HCT116 (cell line): ENCODE data around the gene TMEM117. TPM values are rescaled to one million over a fixed set of nuclear protein-coding genes. Genes with fewer than 3 reads are reported as not detected.

ENCODE experiments used
- ATAC-seq: fragments of 200-7000 bp; cut with Tn5 transposase; 2 replicates; pipeline ENCODE4 v1.9.1; 2020; ENCODE audit warnings: mild to moderate bottlenecking, moderate library complexity
- BruUV-seq: library from RNA; stranded (reverse); fragments of 400-500 nt; replicated peaks from 2 replicates; lab custom pipeline; 2021; lab: Mats Ljungman, UMichigan
- CTCF ChIA-PET: fragments of 300-600 bp; sonication (Branson Sonifier 250); formaldehyde crosslinking; loops from one replicate; lab custom pipeline; 2021; ENCODE audit warnings: antibody characterized with exemption; lab: Charles Lee
- POLR2A ChIA-PET: fragments of 300-600, 350-600 bp; sonication (Branson Sonifier 250); formaldehyde crosslinking; loops from one replicate; lab custom pipeline; 2021; ENCODE audit warnings: antibody characterized with exemption; lab: Charles Lee
- RAD21 ChIA-PET, 2 experiments: fragments of 300-600 bp; sonication (Branson Sonifier 250); formaldehyde crosslinking; loops; one replicate each; lab custom pipeline; 2023; ENCODE audit warnings: low total read pairs in 2 of 2; ENCODE audit not compliant: uncharacterized antibody in 2 of 2, unreplicated experiment in 2 of 2, low non-redundant PET in 1 of 2; lab: Charles Lee
- DNase-seq: peaks from one replicate; pipeline ENCODE4 v3.0.0-alpha.2; 2010; ENCODE audit warnings: low read depth, low spot score
- H2AFZ ChIP-seq: fragments of 200-600 bp; shearing (Covaris generic), sonication (generic); 2 replicates; pipeline ENCODE4 v1.6.1; 2017; ENCODE audit warnings: low read depth, mixed run types, mixed read lengths, antibody characterized with exemption, low read length; ENCODE audit not compliant: poor library complexity, severe bottlenecking
- H3K27ac ChIP-seq: 2 replicates; pipeline ENCODE4 v1.5.1; 2012; ENCODE audit warnings: low read depth, low read length
- H3K27me3 ChIP-seq: fragments of 200-600 bp; sonication (generic); 2 replicates; pipeline ENCODE4 v1.6.1; 2016; ENCODE audit warnings: mixed run types, low read length, mixed read lengths; ENCODE audit not compliant: insufficient read depth
- H3K36me3 ChIP-seq, 2 experiments: fragments of 200-500 bp in 1 of 2; fragments of 200-600 bp in 1 of 2; sonication (Bioruptor generic) in 1 of 2; sonication (generic) in 1 of 2; 2 replicates each; pipeline versions ENCODE4 v1.5.1 to v1.6.1; 2014 to 2016; ENCODE audit warnings: low read length in 2 of 2, inconsistent platforms in 1 of 2, mixed read lengths in 1 of 2, mixed run types in 1 of 2; ENCODE audit not compliant: insufficient read depth in 2 of 2, control insufficient read depth in 1 of 2
- H3K4me1 ChIP-seq, 2 experiments: fragments of 200-600 bp in 1 of 2; sonication (generic) in 1 of 2; 2 replicates each; pipeline versions ENCODE4 v1.5.1 to v1.6.1; 2012 to 2017; ENCODE audit warnings: low read length in 2 of 2, inconsistent platforms in 1 of 2, mild to moderate bottlenecking in 1 of 2, mixed read lengths in 1 of 2, mixed run types in 1 of 2, moderate library complexity in 1 of 2; ENCODE audit not compliant: insufficient read depth in 2 of 2, control insufficient read depth in 1 of 2
- H3K4me2 ChIP-seq: fragments of 200-600 bp; sonication (generic); 2 replicates; pipeline ENCODE4 v1.6.1; 2017; ENCODE audit warnings: mixed run types, low read length, mixed read lengths
- H3K4me3 ChIP-seq, 2 experiments: fragments of 200-600 bp in 1 of 2; sonication (generic) in 1 of 2; replicated peaks in 1 of 2; 2 replicates each; pipeline ENCODE4 v1.5.1; 2011 to 2016; ENCODE audit warnings: low read length in 2 of 2, control low read depth in 1 of 2, low read depth in 1 of 2, mild to moderate bottlenecking in 1 of 2, mixed read lengths in 1 of 2, mixed run types in 1 of 2
- H3K79me2 ChIP-seq: fragments of 200-600 bp; sonication (generic); 2 replicates; pipeline ENCODE4 v1.6.1; 2017; ENCODE audit warnings: mild to moderate bottlenecking, mixed run types, low read length, moderate library complexity, mixed read lengths; ENCODE audit not compliant: insufficient read depth
- H3K9ac ChIP-seq: fragments of 200-600 bp; sonication (generic); 2 replicates; pipeline ENCODE4 v1.6.1; 2016; ENCODE audit warnings: low read length, mixed read lengths
- H3K9me2 ChIP-seq: fragments of 200-600 bp; sonication (generic), shearing (Covaris generic); 2 replicates; pipeline ENCODE4 v1.6.1; 2017; ENCODE audit warnings: mixed run types, mild to moderate bottlenecking, moderate library complexity; ENCODE audit not compliant: insufficient read depth
- H3K9me3 ChIP-seq, 2 experiments: fragments of 200-500 bp in 1 of 2; fragments of 200-600 bp in 1 of 2; sonication (Bioruptor generic) in 1 of 2; sonication (generic) in 1 of 2; 2 replicates each; pipeline ENCODE4 v1.6.1; 2014 to 2017; ENCODE audit warnings: low read length in 2 of 2, mixed read lengths in 2 of 2, inconsistent platforms in 1 of 2, low read depth in 1 of 2, mild to moderate bottlenecking in 1 of 2, mixed run types in 1 of 2, moderate library complexity in 1 of 2; ENCODE audit not compliant: control insufficient read depth in 1 of 2, insufficient read depth in 1 of 2
- H4K20me1 ChIP-seq: fragments of 200-600 bp; sonication (generic), shearing (Covaris generic); 2 replicates; pipeline ENCODE4 v1.6.1; 2017; ENCODE audit warnings: mixed run types, mild to moderate bottlenecking, moderate library complexity; ENCODE audit not compliant: insufficient read depth
- CEBPB ChIP-seq: IDR thresholded peaks from 2 replicates; pipeline ENCODE4 v1.6.1; 2012; ENCODE audit warnings: low read depth
- ELF1 ChIP-seq: IDR thresholded peaks from 2 replicates; pipeline ENCODE4 v1.6.1; 2012; ENCODE audit warnings: low read depth, borderline replicate concordance
- EZH2 ChIP-seq: fragments of 200-600 bp; sonication (generic); IDR thresholded peaks from 2 replicates; pipeline ENCODE4 v1.6.1; 2017; ENCODE audit warnings: antibody characterized with exemption, mixed run types
- EZH2phosphoT487 ChIP-seq: fragments of 200-600 bp; IDR thresholded peaks from 2 replicates; pipeline ENCODE4 v1.6.1; 2018; ENCODE audit warnings: antibody characterized with exemption, borderline replicate concordance
- FOSL1 ChIP-seq: IDR thresholded peaks from 2 replicates; pipeline ENCODE4 v1.6.1; 2012; ENCODE audit warnings: low read depth
- JUND ChIP-seq: IDR thresholded peaks from 2 replicates; pipeline ENCODE4 v1.6.1; 2012
- MAX ChIP-seq: IDR thresholded peaks from 2 replicates; pipeline ENCODE4 v1.6.1; 2012
- POLR2A ChIP-seq: IDR thresholded peaks from 2 replicates; pipeline ENCODE4 v1.7.0; 2011; ENCODE audit warnings: borderline replicate concordance; ENCODE audit not compliant: insufficient read depth, insufficient read length; ENCODE audit errors: extremely low read depth
- SP1 ChIP-seq: IDR thresholded peaks from 2 replicates; pipeline ENCODE4 v1.6.1; 2012; ENCODE audit warnings: low read depth
- ZNF274 ChIP-seq: fragments of 200-500 bp; sonication (Bioruptor generic); IDR thresholded peaks from 2 replicates; pipeline ENCODE4 v1.6.1; 2014; ENCODE audit warnings: mild to moderate bottlenecking, low read depth, low read length, inconsistent platforms
- intact Hi-C: fragments of 100-400 bp; cut with micrococcal nuclease; formaldehyde crosslinking; loops from 2 replicates; pipeline ENCODE4 v1.10.0; 2022
- total RNA-seq: library from RNA; stranded (reverse); gene quantifications from one replicate; pipeline ENCODE4 v1.2.1, GENCODE V29; 2021; ENCODE audit not compliant: unreplicated experiment
- TF ChIP-seq, protein P1 (sequence below): IDR thresholded peaks from 2 replicates; pipeline ENCODE4 v1.6.1; 2011; ENCODE audit warnings: mild to moderate bottlenecking, low read length, moderate library complexity; ENCODE audit not compliant: insufficient replicate concordance; ENCODE audit errors: extremely low read depth

Gene TMEM117
- total RNA-seq, 1 experiment from 2014 or later, result 3.6 TPM

DNA sequence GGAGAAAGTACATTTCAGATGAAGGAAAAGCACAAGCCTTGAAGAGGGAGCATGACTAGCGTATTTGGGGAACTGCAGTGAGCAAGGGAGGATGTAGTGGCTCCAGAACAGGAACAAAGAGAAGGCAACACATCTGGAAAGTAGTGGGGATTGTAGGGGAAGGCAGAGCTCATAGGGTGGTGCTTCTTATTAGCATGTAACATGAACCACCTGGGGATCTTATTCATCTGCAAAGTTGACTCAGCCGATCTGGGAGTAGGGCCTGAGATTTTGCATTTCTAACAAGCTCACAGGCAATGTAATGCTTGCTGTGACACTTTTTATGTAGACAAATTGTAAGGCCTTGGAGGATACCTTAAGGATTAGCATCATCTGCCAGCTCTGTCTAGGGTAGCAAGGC is 592.9 kb downstream of the TMEM117 start:
- BruUV-seq, result no TSS peak
- Histone ChIP-seq H3K4me1 (no peaks in the 10 kb centered on the region), H3K4me2 (no peak overlapping the region), H3K9me3 (no peaks in the 10 kb centered on the region), H3K36me3 (no peaks in the 10 kb centered on the region), H3K27ac (no peak overlapping the region), H3K9me2 (no peaks in the 10 kb centered on the region), H4K20me1 (no peaks in the 10 kb centered on the region), H2AFZ (no peak overlapping the region), H3K79me2 (no peaks in the 10 kb centered on the region), H3K4me3 (no peak overlapping the region), H3K27me3 (no peaks in the 10 kb centered on the region), H3K9ac (no peak overlapping the region)
- RAD21 ChIA-PET, result no interaction called here
- DNase-seq (no peak), ATAC-seq (no peak)
- POLR2A ChIA-PET, result no interaction called here
- CTCF ChIA-PET, result no interaction called here
- no peak for TF ChIP-seq FOSL1
- TF ChIP-seq CEBPB, result no peak
- TF ChIP-seq EZH2, result no peak
- TF ChIP-seq SP1, result no peak
- no peak for TF ChIP-seq ZNF274
- no peak for TF ChIP-seq POLR2A
- no peak for TF ChIP-seq EZH2phosphoT487
- TF ChIP-seq ELF1, result no peak
- TF ChIP-seq JUND, result no peak
- no peak for TF ChIP-seq MAX
- TF ChIP-seq, protein P1, sequence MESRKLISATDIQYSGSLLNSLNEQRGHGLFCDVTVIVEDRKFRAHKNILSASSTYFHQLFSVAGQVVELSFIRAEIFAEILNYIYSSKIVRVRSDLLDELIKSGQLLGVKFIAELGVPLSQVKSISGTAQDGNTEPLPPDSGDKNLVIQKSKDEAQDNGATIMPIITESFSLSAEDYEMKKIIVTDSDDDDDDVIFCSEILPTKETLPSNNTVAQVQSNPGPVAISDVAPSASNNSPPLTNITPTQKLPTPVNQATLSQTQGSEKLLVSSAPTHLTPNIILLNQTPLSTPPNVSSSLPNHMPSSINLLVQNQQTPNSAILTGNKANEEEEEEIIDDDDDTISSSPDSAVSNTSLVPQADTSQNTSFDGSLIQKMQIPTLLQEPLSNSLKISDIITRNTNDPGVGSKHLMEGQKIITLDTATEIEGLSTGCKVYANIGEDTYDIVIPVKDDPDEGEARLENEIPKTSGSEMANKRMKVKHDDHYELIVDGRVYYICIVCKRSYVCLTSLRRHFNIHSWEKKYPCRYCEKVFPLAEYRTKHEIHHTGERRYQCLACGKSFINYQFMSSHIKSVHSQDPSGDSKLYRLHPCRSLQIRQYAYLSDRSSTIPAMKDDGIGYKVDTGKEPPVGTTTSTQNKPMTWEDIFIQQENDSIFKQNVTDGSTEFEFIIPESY, result no peak
- intact Hi-C loops, result no loop called here
